AG20443 (cell line): ENCODE measurements around the gene GYPE.
"Not testable (repeated sequence)": the region's sequence is repeated elsewhere in the genome, so short reads cannot be mapped to it uniquely, and the experiment has no call there.

Experiments
- DNase-seq: peaks from one replicate; pipeline ENCODE4 v3.0.0; 2012; ENCODE audit warnings: low spot score, mixed read lengths

Gene GYPE

DNA sequence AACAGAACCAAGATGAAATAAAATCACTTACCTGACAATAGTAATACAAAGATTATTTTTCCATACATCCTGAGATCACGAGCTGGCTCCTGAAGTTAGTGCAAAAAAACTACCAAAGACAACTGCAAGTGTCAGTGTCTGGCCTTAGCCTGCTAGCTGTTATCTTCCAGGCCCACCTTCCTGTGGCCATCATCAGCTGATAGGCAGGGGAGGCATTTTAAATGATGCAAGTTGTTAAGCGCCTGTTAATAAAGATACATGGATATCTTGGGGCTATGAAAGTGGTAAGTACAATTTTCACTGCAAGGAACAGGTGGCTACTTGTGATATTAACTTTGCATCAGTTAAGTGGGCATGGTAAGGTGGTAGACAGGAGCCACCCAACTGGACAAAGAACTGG, at the start of gene GYPE:
Gene GYPE, minus strand, starts transcription at position 120 of the 400 bp plus-strand sequence. Its CDS starts 52 bp downstream, at position 68.
- not testable (repeated sequence) for DNase-seq

DNA sequence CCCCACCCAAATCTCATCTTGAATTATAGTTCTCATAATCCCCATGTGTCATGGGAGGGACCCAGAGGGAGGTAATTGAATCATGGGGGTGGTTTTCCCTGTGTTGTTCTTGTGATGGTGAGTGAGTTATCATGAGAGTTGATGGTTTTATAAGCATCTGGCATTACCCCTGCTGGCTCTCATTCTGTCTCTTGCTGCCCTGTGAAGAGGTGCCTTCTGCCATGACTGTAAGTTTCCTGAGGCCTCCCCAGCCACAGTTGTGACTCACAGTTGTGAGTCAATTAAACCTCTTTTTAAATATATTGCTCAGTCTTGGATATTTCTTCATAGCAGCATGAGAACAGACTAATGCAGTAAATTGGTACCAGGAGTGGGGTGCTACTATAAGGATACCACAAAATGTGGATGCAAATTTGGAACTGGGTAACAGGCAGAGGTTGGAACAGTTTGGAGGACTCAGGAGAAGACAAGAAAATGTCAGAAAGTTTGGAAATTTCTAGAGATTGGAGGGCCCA, 46.2 kb upstream of the GYPE start:
- not testable (repeated sequence) for DNase-seq

DNA sequence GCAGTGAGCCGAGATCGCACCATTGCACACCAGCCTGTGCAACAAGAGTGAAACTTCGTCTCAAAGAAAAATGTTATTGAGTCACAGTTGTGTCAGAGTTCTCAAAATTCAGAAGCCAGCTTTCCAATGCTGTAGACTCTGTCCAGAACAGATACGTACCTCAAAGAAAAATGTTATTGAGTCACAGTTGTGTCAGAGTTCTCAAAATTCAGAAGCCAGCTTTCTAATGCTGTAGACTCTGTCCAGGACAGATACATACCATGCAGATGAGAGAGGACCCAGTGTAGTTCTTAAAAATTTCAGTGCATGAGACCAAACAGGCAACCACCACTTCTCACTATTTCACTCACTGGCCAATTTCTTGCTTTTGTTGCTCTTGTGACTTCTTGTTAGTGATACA, 45.6 kb upstream of the GYPE start:
- DNase-seq = peak; percentile 7

DNA sequence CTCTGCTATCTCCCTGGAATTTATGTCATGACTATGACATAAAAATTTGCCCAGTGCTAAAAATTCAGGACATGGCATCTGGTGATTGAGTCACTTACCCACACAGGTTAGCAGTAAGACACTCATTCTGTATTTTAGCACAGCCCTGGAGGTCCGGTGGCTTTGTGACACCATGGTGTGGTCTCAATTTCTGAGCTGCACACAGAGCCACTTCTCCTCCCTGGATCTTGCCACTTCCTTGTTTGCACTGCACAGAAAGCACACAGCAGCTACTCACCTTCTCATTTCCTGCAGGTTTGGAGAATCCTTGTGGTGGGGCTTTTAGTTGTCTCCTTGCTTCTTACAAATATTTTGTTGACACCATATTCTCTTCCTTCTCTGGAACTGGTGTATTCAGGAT, 44.8 kb upstream of the GYPE start:
- not testable (repeated sequence) for DNase-seq

DNA sequence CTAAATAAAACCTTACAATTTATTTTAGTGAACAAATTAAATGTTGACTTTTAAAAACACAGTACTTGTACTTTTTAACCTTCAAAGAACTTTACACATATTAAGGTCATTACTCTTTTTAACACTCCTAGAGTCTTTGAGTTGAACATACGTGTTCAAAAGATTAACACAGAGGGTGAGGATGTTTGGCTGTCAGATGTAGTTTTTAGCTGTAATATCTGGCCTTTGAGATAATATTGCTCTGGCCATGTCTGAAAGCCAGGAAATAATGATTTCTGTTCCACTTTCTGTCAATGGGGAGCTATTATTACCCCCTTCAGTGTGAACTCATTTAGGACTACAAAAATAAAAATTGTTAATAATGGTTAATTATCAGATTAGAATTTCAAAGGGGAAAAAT, 42.1 kb upstream of the GYPE start:
- DNase-seq = not testable (repeated sequence)

DNA sequence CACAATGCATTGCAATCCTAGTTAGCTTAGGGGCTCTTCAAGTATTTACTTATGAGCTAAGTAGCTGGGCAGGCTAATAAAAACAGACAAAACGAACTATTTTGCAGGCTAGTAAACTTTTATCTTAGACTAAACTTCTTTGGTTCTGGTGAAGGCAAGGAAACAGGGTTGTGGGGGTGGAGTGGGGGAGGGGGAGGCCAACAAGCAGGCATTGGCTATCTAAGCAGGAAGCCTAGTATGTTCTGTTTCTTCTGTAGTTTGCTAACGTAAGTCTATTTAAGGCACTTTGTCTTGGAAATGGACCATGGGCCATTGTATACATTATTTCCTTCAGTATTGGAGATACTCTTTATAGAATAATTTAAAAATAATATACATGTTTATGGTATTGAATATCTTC, 35.3 kb upstream of the GYPE start:
- not testable (repeated sequence) for DNase-seq

DNA sequence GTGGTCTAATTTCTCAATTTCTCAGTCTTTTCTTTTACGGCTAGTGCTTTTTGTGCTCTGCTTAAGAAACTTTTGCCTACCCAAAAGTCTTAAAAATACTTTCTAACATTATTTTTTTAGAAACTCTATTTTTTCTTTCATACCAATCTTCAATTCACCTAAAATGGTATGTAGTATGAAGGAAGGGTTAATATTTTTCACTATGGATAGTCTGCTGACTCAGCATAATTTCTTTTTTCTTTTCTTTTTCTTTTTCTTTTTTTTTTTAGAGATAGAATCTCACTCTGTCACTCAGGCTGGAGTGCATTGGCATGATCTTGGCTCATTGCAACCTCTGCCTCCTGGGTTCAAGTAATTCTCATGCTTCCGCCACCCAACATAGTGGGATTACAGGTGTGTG, 34.2 kb upstream of the GYPE start:
- no peak for DNase-seq

DNA sequence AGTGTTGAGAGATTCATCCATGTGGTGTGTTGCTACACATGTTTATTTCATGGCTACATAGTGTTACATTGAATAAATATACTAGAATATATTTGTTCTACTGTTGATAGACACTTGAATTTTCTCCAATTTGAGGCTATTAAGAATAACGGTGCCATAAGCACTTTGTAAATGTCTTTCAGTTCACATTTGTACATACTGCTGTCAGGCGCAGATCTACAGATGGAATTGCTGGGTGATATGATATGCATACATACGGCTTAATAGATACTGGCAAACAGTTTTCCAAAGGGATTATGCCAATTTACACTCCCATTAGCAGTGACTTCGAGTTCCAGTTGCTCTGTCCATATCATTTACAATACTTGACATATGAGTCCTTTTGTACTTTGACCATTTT, 33.5 kb upstream of the GYPE start:
- not testable (repeated sequence) for DNase-seq

DNA sequence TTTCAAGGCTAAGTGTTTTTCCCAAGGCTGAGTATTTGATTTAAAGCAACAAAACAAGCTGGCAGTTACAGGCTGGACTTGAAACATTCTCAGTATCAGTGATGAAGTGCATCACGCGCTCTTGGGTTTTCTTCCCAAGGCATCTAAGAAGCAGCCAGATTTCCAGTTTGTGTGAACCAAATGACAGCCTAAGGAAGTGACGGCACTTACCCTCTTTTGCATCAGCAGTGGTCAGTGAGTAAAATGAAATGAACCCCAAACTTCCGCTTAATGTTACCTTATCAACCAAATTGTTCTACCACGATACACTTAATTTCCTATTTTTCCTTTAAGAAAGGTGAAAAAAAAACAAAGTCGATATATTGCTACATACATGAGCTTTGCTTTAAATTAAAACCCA, 15.8 kb upstream of the GYPE start:
- DNase-seq = no peak

DNA sequence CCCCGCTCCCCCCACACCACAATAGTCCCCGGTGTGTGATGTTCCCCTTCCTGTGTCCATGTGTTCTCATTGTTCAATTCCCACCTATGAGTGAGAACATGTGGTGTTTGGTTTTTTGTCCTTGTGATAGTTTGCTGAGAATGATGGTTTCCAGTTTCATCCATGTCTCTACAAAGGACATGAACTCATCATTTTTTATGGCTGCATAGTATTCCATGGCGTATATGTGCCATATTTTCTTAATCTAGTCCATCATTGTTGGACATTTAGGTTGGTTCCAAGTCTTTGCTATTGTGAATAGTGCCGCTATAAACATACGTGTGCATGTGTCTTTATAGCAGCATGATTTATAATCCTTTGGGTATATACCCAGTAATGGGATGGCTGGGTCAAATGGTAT, 11.1 kb upstream of the GYPE start:
- not testable (repeated sequence) for DNase-seq

DNA sequence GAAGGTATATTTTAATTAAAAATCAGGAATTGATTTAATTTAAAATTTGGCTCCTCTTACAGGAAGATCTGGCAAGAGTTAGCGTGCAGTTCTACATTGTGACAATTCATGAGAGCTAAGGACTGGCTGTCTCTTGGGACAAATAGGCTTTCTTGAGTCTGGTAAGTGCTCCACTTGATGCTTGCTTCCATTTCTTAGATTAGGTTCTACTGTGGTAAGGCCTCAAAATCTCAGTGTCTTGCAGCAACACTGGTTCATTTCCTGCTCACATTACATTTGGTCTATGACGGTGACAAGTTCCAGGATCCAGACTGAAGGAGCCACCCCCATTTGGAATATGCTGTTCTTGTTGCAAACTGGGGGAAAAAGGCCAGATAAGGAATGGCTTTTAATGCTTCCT, 7.1 kb upstream of the GYPE start:
- not testable (repeated sequence) for DNase-seq

DNA sequence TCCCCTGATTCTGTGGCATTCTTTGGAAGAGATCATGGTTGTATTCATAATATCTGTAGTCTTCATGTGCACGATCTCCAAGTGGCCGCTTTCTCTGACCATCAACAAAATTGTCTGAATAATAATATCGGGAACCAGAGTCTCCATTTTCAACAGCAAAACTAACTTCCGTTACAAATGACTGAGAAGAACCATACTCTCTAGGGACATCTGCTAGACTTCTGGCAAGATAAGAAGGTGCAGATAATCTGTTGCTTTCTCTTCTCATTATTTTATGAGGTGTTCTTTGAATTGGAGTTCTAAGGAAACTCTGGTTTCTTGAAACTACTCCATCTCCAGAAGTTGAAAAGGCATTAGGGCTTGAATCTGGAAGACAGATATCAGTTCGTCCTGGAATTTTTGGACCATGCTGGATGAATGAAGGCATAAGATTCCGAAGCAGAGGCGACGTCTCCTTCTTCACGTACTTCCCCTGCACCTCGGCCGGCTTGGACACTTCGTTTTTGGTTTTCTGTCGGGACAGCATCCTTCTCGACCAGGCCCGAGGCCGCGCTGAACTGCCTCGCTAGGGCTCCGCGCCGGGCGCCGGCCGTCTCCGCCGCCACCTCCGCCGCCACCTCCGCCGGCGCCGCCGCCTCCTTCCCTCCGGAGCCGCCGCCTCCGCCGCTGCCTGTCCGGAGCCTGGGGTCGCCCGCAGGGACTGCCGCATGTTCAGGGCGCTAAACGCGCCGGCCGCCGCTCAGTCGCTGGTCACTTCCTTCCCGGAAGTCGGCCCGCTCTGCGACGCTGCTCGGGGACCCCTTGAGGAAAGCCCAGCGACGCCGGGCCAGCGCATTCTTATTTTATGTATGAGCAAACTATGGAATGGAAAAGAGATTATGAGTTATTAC, 6.4 kb upstream of the GYPE start:
- peak; percentile 20 for DNase-seq

DNA sequence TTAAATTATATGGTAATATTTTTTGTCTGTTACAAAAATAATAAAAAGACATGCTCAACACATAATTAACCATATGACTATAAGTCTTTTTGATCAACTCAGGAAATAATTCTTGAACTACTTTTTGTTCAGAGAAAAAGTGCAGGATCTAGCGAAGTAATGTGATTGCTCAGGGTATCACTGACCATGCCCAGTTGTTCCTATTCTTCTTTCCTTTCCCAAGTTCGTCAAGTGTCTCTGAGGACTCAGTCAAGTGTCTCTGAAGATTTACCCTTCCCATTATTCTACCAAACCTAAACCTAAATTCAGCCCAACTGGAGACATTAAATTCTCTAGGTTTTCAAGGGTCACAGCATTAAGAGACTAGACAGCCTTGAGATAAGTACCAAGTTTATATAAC, 5.5 kb upstream of the GYPE start:
- not testable (repeated sequence) for DNase-seq

DNA sequence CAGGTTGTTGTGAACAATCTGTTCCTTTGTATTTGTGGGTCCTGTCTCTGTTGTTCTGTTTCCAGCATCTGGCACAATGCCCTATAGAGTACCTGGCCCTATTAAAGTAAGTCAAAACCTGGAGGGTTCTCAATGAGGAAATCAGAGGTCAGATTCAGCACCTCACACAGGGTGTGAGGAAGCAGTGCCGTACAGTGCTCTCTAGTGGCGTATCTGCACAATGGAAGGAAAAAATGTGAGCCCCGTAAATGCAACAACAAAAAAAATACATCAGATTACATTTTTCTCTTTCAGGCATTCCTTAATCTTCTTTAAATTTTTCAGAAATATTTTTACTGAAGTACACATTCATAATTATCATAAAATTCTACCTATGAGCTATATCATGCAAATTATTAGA, 2.5 kb upstream of the GYPE start:
- DNase-seq = peak; percentile 15

DNA sequence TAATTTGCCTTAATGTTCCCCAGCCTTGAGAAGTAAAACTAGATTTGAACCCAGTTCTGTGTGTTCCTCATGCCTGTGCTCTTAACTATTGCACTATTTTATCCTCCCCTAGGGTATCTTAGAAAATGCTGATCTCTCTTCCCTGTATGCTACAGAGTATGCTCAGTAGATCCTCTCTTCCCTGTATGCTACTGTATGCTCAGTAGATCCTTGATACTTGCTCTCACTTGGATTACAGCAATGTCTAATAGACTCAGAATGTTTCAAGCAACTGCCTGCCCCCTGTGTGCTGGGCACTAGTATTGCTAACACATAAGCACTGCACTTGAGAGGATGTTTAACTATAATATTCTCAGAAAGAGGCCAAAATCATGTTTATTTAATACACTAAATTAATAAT, 928 bp downstream of the GYPE start:
- not testable (repeated sequence) for DNase-seq

DNA sequence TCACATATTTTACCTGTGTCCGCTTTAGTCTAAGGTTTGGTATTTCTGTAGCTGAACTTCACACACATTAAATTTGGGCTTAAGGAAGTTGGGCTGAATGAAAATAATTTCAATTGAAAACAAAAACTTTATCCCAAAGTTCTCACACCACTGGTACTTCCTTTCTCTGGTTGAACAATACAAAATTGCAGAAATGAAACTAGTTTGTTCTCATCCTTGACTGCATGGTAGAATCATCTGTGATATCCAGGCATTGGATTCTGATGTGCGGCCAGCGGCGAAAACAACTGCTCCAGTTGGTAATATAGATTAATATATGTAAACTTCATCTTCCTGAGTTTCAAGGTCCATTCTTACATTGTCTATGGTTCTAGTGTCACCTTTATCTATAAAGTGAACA, 15.0 kb downstream of the GYPE start:
- DNase-seq = not testable (repeated sequence)

DNA sequence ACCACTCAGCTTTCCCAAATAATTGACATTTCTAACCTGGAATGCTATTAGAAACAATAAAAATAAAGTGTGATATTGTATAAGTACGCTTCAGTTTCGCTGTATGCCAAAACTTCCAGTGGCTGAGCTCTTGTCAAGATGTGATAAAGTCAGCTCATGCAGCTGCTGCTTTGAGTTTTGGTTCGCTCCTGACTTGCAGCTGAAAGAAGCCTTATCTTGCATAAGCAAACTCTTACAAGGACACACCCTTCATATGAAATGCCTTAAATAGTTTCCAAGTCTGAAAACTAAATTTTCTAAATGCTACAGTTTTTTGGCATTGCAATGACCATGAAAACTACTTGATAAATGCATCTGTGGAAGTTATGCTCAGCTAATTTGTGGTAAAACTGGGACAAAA, 17.2 kb downstream of the GYPE start:
- DNase-seq = not testable (repeated sequence)

DNA sequence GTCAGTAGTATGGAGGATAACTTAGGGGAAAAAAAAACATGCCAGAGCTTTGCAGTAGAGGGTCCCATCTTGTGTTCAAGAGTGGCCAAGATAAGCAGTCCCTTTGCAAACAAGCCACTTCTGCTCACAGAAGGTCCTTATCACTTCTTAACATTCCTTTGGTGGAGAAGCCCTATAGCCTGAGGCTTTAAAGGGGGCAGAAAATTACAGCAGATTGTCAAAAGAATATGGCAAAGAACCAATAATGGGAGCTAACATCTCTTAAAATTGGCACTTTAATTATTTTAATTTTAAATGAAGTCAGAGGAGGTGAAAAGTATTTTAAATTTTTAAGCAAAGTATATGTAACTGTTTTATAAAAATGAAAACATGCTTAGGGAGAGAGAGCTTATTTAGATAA, 20.4 kb downstream of the GYPE start:
- DNase-seq = not testable (repeated sequence)

DNA sequence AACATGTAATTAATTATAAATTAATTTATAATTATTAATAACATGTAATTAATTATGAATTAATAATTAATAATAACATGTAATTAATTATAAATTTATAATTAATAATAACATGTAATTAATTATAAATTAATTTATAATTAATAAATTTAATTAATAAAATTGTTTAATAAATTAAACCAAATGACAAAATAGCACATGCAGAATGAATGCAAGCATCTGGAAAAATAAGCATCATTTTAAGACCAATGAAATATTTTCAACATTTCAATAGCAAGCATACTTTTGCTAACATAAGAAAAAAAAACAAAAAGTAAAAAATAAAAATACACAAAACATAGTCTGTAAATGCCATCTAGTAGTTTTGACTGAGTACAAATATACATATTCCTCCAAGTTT, 21.8 kb downstream of the GYPE start:
- DNase-seq = no peak

DNA sequence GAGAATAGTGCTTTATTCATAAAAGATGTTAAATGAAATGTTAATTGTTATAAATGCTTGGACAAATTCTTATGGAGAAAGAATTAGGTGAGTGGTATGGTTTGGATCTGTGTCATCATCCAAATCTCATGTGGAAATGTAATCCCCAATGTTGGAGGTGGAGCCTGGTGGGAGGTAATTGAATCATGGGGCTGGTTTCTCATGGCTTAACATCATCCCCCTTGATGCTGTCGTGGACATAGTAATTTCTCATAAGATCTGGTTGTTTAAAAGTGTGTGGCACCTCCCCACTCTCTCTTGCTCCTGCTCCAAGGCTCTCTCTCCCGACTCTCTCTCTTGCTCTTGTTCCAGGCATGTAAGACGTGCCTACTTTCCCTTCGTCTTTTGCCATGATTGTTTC, 22.5 kb downstream of the GYPE start:
- DNase-seq = no peak

DNA sequence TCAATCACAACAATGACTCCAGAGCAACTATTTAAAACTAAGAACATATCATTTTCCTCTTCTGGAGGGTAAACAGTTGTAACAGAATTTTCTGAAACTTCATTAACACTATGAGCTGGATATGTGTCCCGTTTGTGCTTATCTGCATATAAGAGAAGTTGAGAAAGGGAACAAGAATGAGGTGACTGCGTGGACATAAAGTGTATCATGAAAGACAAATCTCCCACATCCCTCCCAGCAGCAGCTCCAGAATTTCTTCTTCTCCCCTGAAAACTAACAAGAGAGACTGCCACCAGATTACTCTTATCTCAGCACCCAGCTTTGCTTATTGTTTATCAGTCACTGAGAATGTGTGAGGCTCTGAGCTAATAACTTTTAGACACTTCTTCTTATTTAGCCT, 25.8 kb downstream of the GYPE start:
- not testable (repeated sequence) for DNase-seq

DNA sequence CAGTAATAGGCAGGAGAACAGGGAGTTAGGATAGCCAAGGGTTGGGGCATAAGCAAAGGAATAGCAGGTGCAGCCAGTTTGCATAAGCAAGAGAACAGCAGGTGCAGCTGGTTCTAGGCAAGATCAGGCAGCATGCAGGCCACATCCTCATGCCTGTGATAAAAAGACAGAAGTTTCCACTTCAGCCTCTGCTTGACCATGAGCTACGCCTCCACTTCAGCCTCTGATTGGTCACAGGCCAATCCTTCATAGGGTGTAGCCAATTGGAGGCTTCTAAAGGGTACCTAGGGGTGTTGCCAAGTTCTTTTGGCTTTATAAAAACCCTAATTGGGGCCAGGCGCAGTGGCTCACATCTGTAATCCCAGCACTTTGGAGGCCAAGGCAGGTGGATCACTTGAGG, 30.0 kb downstream of the GYPE start:
- not testable (repeated sequence) for DNase-seq

DNA sequence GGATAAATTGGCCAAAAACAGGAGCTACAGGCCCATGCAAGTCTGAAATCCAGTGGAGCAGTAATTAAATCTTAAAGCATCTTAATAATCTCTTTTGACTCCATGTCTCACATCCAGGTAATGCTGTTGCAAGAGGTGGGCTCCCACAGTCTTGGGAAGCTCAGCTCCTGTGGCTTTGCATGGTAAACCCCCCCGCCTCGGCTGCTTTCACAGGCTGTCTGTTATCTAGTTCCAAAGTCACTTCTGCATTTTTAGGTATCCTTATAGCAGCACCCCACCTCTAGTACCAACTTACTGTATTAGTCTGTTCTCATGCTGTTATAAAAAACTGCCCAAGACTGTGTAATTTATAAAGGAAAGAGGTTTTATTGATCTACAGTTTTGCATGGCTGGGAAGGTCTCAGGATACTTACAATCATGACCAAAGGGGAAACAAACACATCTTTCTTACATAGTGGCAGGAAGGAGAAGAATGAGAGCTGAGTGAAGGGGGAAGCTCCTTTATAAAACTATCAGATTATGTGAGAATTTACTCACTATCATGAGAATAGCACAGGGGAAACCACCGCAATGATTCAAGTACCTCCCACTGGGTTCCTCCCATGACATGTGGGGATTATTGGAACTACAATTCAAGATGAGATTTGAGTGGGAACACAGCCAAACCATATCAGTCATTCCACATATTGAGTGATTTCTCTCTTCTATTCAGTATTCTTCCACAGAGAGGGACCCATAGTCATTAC, 34.7 kb downstream of the GYPE start:
- not testable (repeated sequence) for DNase-seq
